ENCODE measurements around the gene TP53BP2. TPM values are rescaled to one million over a fixed set of nuclear protein-coding genes. Genes with fewer than 3 reads are reported as not detected.

TP53BP2 gene
- total RNA-seq, 1 donor from 2014 or later, result 63.8 TPM

GRCh38 chr1:223731133-223731770, 114.5 kb downstream of the TP53BP2 start:
- H3K9me3 Mint-ChIP-seq, result no peaks in the 10 kb centered on the region
- H3K27me3 Mint-ChIP-seq (ENCODE audit: low read depth), result no peaks in the 10 kb centered on the region
- H3K4me1 Mint-ChIP-seq, result peaks cover 79% of the 10 kb centered on the region
- peaks cover 4% of the 10 kb centered on the region for H3K36me3 Mint-ChIP-seq
- peak overlapping the region; percentile 98 for H3K27ac Mint-ChIP-seq
- H3K4me3 Mint-ChIP-seq, result peak overlapping the region; percentile 49
- DNase-seq (ENCODE audit: low spot score in 2 of 2, unreplicated experiment in 2 of 2), result peak; percentile 82 to 85
- TF ChIP-seq CTCF (IDR thresholded peaks at IDR 0.05; ENCODE audit: unreplicated experiment), result no peak

- peak overlapping the region; percentile 98 for H3K27ac Mint-ChIP-seq
- H3K27me3 Mint-ChIP-seq (ENCODE audit: low read depth), result no peaks in the 10 kb centered on the region
- H3K4me3 Mint-ChIP-seq, result peak overlapping the region; percentile 42
- no peak for DNase-seq (ENCODE audit: low spot score in 2 of 2, unreplicated experiment in 2 of 2)
- H3K9me3 Mint-ChIP-seq, result no peaks in the 10 kb centered on the region
- TF ChIP-seq CTCF (IDR thresholded peaks at IDR 0.05; ENCODE audit: unreplicated experiment), result no peak
- H3K36me3 Mint-ChIP-seq, result peaks cover 4% of the 10 kb centered on the region
- H3K4me1 Mint-ChIP-seq, result peaks cover 85% of the 10 kb centered on the region
These were observed 115.1 kb downstream of the TP53BP2 start for GRCh38 chr1:223730479-223731132.

- H3K27me3 Mint-ChIP-seq (ENCODE audit: low read depth), result no peaks in the 10 kb centered on the region
- H3K4me1 Mint-ChIP-seq, result peaks cover 84% of the 10 kb centered on the region
These were observed 115.8 kb downstream of the TP53BP2 start for GRCh38 chr1:223729906-223730305.

More at GRCh38 chr1:223729906-223730305, 115.8 kb downstream of the TP53BP2 start:
- H3K9me3 Mint-ChIP-seq, result no peaks in the 10 kb centered on the region
- DNase-seq (ENCODE audit: low spot score in 2 of 2, unreplicated experiment in 2 of 2), result no peak
- peaks cover 8% of the 10 kb centered on the region for H3K36me3 Mint-ChIP-seq
- no peak overlapping the region for H3K4me3 Mint-ChIP-seq
- TF ChIP-seq CTCF (IDR thresholded peaks at IDR 0.05; ENCODE audit: unreplicated experiment), result no peak
- H3K27ac Mint-ChIP-seq, result peak overlapping the region; percentile 98

Other genes starting within 250 kb of the TP53BP2 start
- gene CAPN8, start 180.2 kb downstream of the TP53BP2 start, total RNA-seq, result 0.40 to 0.63 TPM in 2 of 3 replicates, not detected in the other
- gene CAPN2, start 133.4 kb downstream of the TP53BP2 start, total RNA-seq, result 136 to 151 TPM (median 146 TPM) in 3 replicates

Data from mesothelial cell of epicardium (in vitro differentiated cells).